SK-N-SH (cell line): ENCODE data around the gene CDC42EP3. TPM values are rescaled to one million over a fixed set of nuclear protein-coding genes. Genes with fewer than 3 reads are reported as not detected.

Experiments used
- CTCF ChIA-PET: fragments of 300-600, 350-600 bp; formaldehyde crosslinking; extraction: SDS; loops from one replicate; lab custom pipeline; 2021; lab: Yijun Ruan, JAX
- POLR2A ChIA-PET: fragments of 350-600 bp; sonication (Branson Sonifier 250); formaldehyde crosslinking; extraction: SDS; loops from one replicate; lab custom pipeline; 2020; ENCODE audit warnings: antibody characterized with exemption, inconsistent platforms; lab: Yijun Ruan, JAX
- DNase-seq: peaks from one replicate; pipeline ENCODE4 v3.0.0; 2012
- H2AFZ ChIP-seq: fragments of 200-600 bp; sonication (generic); 2 replicates; pipeline ENCODE4 v1.8.1; 2016; ENCODE audit warnings: antibody characterized with exemption, mild to moderate bottlenecking, low read depth
- H3F3A ChIP-seq: fragments of 200-600 bp; sonication (generic); replicated peaks from 2 replicates; pipeline ENCODE3; 2016; ENCODE audit warnings: antibody characterized with exemption, mild to moderate bottlenecking; ENCODE audit not compliant: insufficient read depth
- H3K27ac ChIP-seq, 2 experiments: fragments of 200-500 bp in 1 of 2; fragments of 200-600 bp in 1 of 2; sonication (Bioruptor generic) in 1 of 2; sonication (generic), shearing (Covaris generic) in 1 of 2; 2 replicates each; pipeline versions ENCODE4 v1.5.1 to v1.6.1; 2014 to 2016; ENCODE audit warnings: low read depth in 2 of 2, inconsistent platforms in 1 of 2, low read length in 1 of 2, mild to moderate bottlenecking in 1 of 2, mixed read lengths in 1 of 2
- H3K27me3 ChIP-seq: fragments of 200-600 bp; sonication (generic), shearing (Covaris generic); 2 replicates; pipeline ENCODE4 v1.6.1; 2016; ENCODE audit warnings: mixed run types; ENCODE audit not compliant: insufficient read depth
- H3K36me3 ChIP-seq, 2 experiments: fragments of 200-500 bp in 1 of 2; fragments of 200-600 bp in 1 of 2; sonication (Bioruptor generic) in 1 of 2; sonication (generic) in 1 of 2; replicated peaks in 1 of 2; 2 replicates each; pipeline versions ENCODE3 to v1.5.1; 2014 to 2016; ENCODE audit warnings: low read length in 1 of 2, mild to moderate bottlenecking in 1 of 2; ENCODE audit not compliant: insufficient read depth in 2 of 2, control insufficient read depth in 1 of 2
- H3K4me1 ChIP-seq, 2 experiments: fragments of 200-500 bp in 1 of 2; fragments of 200-600 bp in 1 of 2; sonication (Bioruptor generic) in 1 of 2; sonication (generic), shearing (Covaris generic) in 1 of 2; 2 replicates each; pipeline versions ENCODE4 v1.5.1 to v1.6.1; 2014 to 2016; ENCODE audit warnings: low read depth in 1 of 2, low read length in 1 of 2, mixed run types in 1 of 2; ENCODE audit not compliant: insufficient read depth in 2 of 2, control insufficient read depth in 1 of 2
- H3K4me2 ChIP-seq: fragments of 200-600 bp; sonication (generic), shearing (Covaris generic); 2 replicates; pipeline ENCODE4 v1.6.1; 2017; ENCODE audit warnings: mixed run types
- H3K4me3 ChIP-seq, 2 experiments: fragments of 200-500 bp in 1 of 2; fragments of 200-600 bp in 1 of 2; sonication (Bioruptor generic) in 1 of 2; sonication (generic), shearing (Covaris generic) in 1 of 2; 2 replicates each; pipeline versions ENCODE4 v1.5.1 to v1.8.1; 2014 to 2016; ENCODE audit warnings: low read depth in 2 of 2, inconsistent platforms in 1 of 2, low read length in 1 of 2, mild to moderate bottlenecking in 1 of 2, mixed read lengths in 1 of 2, moderate library complexity in 1 of 2
- H3K79me2 ChIP-seq: fragments of 200-600 bp; sonication (generic); 2 replicates; pipeline ENCODE4 v1.8.1; 2017; ENCODE audit warnings: mild to moderate bottlenecking; ENCODE audit not compliant: insufficient read depth
- H3K9ac ChIP-seq: fragments of 200-600 bp; sonication (generic); 2 replicates; pipeline ENCODE4 v1.6.1; 2017; ENCODE audit warnings: mixed run types
- H3K9me2 ChIP-seq: fragments of 200-600 bp; sonication (generic); 2 replicates; pipeline ENCODE4 v1.6.1; 2017; ENCODE audit warnings: mixed run types
- H3K9me3 ChIP-seq: fragments of 200-600 bp; sonication (generic); 2 replicates; pipeline ENCODE4 v1.6.1; 2017; ENCODE audit warnings: mixed run types, mild to moderate bottlenecking, moderate library complexity
- H4K20me1 ChIP-seq: fragments of 200-600 bp; sonication (generic); 2 replicates; pipeline ENCODE4 v1.6.1; 2017; ENCODE audit warnings: mild to moderate bottlenecking, mixed run types; ENCODE audit not compliant: insufficient read depth
- CHD2 ChIP-seq: fragments of 150-350 bp; IDR thresholded peaks from 2 replicates; pipeline ENCODE4 v1.6.1; 2018; ENCODE audit warnings: low read length; ENCODE audit not compliant: partially characterized antibody
- EP300 ChIP-seq, 2 experiments: IDR thresholded peaks; 2 replicates each; pipeline versions ENCODE4 v1.4.0 to v1.6.1; 2012; ENCODE audit warnings: borderline replicate concordance in 1 of 2, low read depth in 1 of 2, low read length in 1 of 2
- EZH2phosphoT487 ChIP-seq: fragments of 200-600 bp; sonication (generic); IDR thresholded peaks from 2 replicates; pipeline ENCODE4 v1.6.1; 2017; ENCODE audit warnings: low read depth, mixed run types, mild to moderate bottlenecking, antibody characterized with exemption, moderate library complexity, borderline replicate concordance
- GABPA ChIP-seq: IDR thresholded peaks from 2 replicates; pipeline ENCODE4 v1.4.0; 2012; ENCODE audit warnings: low read depth, mild to moderate bottlenecking
- GATA2 ChIP-seq: sonication (generic); formaldehyde crosslinking; IDR thresholded peaks from 2 replicates; pipeline ENCODE4 v1.5.0; 2020; ENCODE audit warnings: mild to moderate bottlenecking, missing genetic modification reagents
- MAX ChIP-seq: IDR thresholded peaks from 2 replicates; pipeline ENCODE4 v1.4.0; 2012; ENCODE audit warnings: low read depth
- NFIC ChIP-seq: IDR thresholded peaks from 2 replicates; pipeline ENCODE4 v1.4.0; 2012; ENCODE audit warnings: borderline replicate concordance
- REST ChIP-seq: IDR thresholded peaks from 2 replicates; pipeline ENCODE4 v1.6.1; 2012; ENCODE audit warnings: mild to moderate bottlenecking, low read depth, low read length, moderate library complexity
- RFX5 ChIP-seq: IDR thresholded peaks from 2 replicates; pipeline ENCODE4 v1.6.1; 2012; ENCODE audit warnings: mild to moderate bottlenecking, improper control_type of control experiment, low read length
- RXRA ChIP-seq: IDR thresholded peaks from 2 replicates; pipeline ENCODE4 v1.4.0; 2012; ENCODE audit warnings: low read depth, mild to moderate bottlenecking, borderline replicate concordance
- SIN3A ChIP-seq: IDR thresholded peaks from 2 replicates; pipeline ENCODE4 v1.6.1; 2012; ENCODE audit warnings: low read depth, mild to moderate bottlenecking, low read length, moderate library complexity, borderline replicate concordance
- SMC3 ChIP-seq: IDR thresholded peaks from 2 replicates; pipeline ENCODE4 v1.6.1; 2012; ENCODE audit warnings: low read depth, low read length, improper control_type of control experiment
- TEAD4 ChIP-seq: IDR thresholded peaks from 2 replicates; pipeline ENCODE4 v1.4.0; 2012; ENCODE audit warnings: mild to moderate bottlenecking, borderline replicate concordance; ENCODE audit not compliant: insufficient read depth
- USF1 ChIP-seq: IDR thresholded peaks from 2 replicates; pipeline ENCODE4 v1.4.0; 2012; ENCODE audit warnings: low read depth, borderline replicate concordance
- USF2 ChIP-seq: fragments of 150-350 bp; IDR thresholded peaks from 2 replicates; pipeline ENCODE4 v1.6.1; 2017; ENCODE audit warnings: antibody characterized with exemption, low read length, low read depth, borderline replicate concordance
- YY1 ChIP-seq: IDR thresholded peaks from 2 replicates; pipeline ENCODE4 v1.4.0; 2012; ENCODE audit warnings: low read depth, mild to moderate bottlenecking
- ZBTB33 ChIP-seq: IDR thresholded peaks from 2 replicates; pipeline ENCODE4 v1.4.0; 2012; ENCODE audit warnings: low read depth, borderline replicate concordance
- WGBS: methylation state at CpG from one replicate; pipeline ENCODE4 v1.1.6; 2017; ENCODE audit warnings: low lambda C conversion rate; 5-methylcytosine and 5-hydroxymethylcytosine counted together
- polyA plus RNA-seq, 3 experiments: library from polyadenylated mRNA; depleted of rRNA; stranded (reverse); fragments of >200 nt; gene quantifications; 2 replicates each; pipeline ENCODE4 v1.2.3, GENCODE V29; 2012

Gene CDC42EP3
- polyA plus RNA-seq, 1 of the 3 experiments (the other 2 are of a cell fraction): 87.5 TPM

GRCh38 chr2:37684809-37685208 is 13.4 kb upstream of the CDC42EP3 start:
- no peaks in the 10 kb centered on the region for H3K9me2 ChIP-seq
- H3K4me3 ChIP-seq: no peak overlapping the region
- no peaks in the 10 kb centered on the region for H3K27me3 ChIP-seq
- H3K79me2 ChIP-seq: no peaks in the 10 kb centered on the region
- 88% methylated on average over 4 of the region's 4 CpGs for WGBS
- DNase-seq: no peak
- H4K20me1 ChIP-seq: no peaks in the 10 kb centered on the region
- no peak overlapping the region for H3K27ac ChIP-seq
- H3K9me3 ChIP-seq: peaks cover 5% of the 10 kb centered on the region; the same call in 1 of the 2 replicates
- TF ChIP-seq RXRA (no peak), GABPA (no peak), GATA2 (CRISPR knock-in tag) (no peak)
- TF ChIP-seq, all 33 proteins: peak for 0
- no peak overlapping the region for H3K9ac ChIP-seq
- ChIA-PET CTCF (no interaction called here), POLR2A (no interaction called here)
- peaks cover 14% of the 10 kb centered on the region for H3F3A ChIP-seq
- no peaks in the 10 kb centered on the region for H3K36me3 ChIP-seq
- no peak overlapping the region for H2AFZ ChIP-seq
- H3K4me1 ChIP-seq: peaks cover 10 to 15% of the 10 kb centered on the region in 2 experiments
- no peak overlapping the region for H3K4me2 ChIP-seq

- Histone ChIP-seq H3K4me1 (peaks cover 5 to 12% of the 10 kb centered on the region in 2 experiments), H3K36me3 (no peaks in the 10 kb centered on the region), H4K20me1 (no peaks in the 10 kb centered on the region), H3K27me3 (no peaks in the 10 kb centered on the region), H3K4me2 (no peak overlapping the region), H3K27ac (no peak overlapping the region), H3K79me2 (no peaks in the 10 kb centered on the region), H3K9me2 (no peaks in the 10 kb centered on the region), H2AFZ (no peak overlapping the region), H3F3A (peaks cover 8% of the 10 kb centered on the region), H3K9ac (no peak overlapping the region), H3K4me3 (no peak overlapping the region), H3K9me3 (peaks cover 5% of the 10 kb centered on the region; the same call in 1 of the 2 replicates)
- CTCF ChIA-PET: interaction anchor here (2.0 kb wide), 1 partner anchor 148 kb away, joined by 8 read pairs; no protein-coding TSS in a partner anchor
- WGBS: 79% methylated on average over 6 of the region's 6 CpGs
- DNase-seq: no peak
- POLR2A ChIA-PET: no interaction called here
- no peak for TF ChIP-seq ZBTB33
- no peak for TF ChIP-seq USF2
- TF ChIP-seq GABPA: no peak
- no peak for TF ChIP-seq RFX5
- TF ChIP-seq SMC3: no peak
- TF ChIP-seq EZH2phosphoT487: no peak
- no peak for TF ChIP-seq SIN3A
- no peak for TF ChIP-seq EP300 (IDR thresholded peaks at IDR 0.05; ENCODE audit: borderline replicate concordance in 1 of 2, low read depth in 1 of 2, low read length in 1 of 2)
- TF ChIP-seq REST: no peak
- TF ChIP-seq USF1: no peak
- TF ChIP-seq TEAD4: no peak
- no peak for TF ChIP-seq YY1
- no peak for TF ChIP-seq MAX
- TF ChIP-seq RXRA: no peak
- no peak for TF ChIP-seq CHD2
- no peak for TF ChIP-seq NFIC
Measured at GRCh38 chr2:37683921-37684780, 12.7 kb upstream of the CDC42EP3 start.
